ENCODE data around the gene TRERF1.

TRERF1 gene

GRCh38 chr6:42424906-42425474, 26.7 kb downstream of the TRERF1 start:
- no peak for DNase-seq

- DNase-seq: no peak
Observed at GRCh38 chr6:42423244-42423643, 28.5 kb downstream of the TRERF1 start.

DNA sequence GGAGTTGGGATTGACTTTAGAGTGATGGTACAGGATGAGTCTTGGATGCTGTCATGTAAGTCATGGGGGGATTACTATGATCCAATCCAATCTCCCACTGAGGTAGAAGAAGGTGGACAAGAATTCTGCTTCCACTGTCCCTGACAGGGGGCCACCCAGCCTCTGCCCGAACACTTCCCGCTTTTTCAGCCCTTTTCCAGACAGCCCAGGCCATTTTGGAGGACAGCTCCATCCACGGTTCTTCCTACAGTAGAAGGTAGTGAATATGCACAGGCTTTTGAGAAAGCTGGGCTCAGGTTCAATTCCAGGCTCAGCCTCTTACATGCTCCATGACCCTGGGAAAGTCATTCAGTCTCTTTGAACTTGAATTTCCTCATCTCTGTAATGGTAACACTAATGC, 31.0 kb downstream of the TRERF1 start:
- peak; percentile 13 for DNase-seq

DNA sequence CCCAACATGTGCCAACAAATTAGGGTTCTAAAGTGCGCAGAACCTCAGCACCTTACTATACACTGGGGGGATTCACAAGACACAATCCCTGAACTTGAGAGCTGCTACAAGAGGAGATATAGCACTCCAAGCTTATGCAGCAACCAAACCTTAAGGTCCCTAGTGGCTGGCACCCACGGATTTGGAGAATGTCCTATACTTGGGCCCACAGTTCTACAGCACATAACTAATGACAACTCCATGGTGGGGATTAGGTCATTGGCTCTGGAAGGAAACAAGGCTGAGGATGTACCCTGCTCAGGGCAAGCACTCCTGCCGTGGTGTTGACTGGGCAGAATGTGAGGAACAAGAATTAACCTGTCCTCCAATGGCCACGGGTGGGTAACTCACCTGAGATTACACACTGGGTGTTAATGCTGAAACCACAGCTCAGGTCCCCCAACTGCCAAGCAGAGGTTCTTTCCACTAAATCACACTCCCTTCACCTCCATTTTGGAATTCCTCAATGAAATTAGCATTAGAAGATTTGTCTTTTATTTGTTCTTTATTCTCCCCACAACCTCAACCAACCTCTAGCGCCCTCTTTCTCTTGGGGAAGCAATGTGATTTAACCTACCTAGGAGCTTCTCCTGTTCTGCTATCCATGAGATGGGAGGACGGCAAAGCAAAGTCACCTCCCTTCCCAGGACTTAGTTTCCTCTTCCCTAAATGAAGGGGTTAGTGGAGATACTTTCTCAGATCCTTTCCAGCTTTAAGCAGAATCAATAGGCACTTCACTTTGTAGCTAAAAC, 32.0 kb downstream of the TRERF1 start:
- peak; percentile 6 for DNase-seq

- DNase-seq: no peak
Observed at GRCh38 chr6:42418724-42419123, 33.0 kb downstream of the TRERF1 start.

- DNase-seq: no peak
Observed at GRCh38 chr6:42417641-42418112, 34.0 kb downstream of the TRERF1 start.

DNA sequence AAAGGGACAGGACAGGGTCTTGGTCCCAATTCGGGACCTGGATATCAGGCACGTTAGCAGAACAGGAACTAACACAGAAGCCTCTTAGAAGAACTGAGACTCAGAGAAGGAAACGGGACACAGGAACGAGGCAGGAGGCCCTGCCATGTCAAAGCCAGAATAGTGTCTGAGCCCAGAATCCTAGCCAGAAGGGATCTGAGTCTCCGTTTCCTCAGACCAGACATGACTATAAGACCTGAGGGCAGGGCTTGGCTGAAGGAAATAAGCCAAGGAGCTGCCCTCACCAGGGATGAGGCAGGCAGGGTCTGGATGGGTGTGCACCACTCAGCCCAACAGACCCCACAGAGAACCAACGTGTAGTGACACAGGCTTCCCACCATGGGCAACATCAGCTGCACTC, 40.3 kb downstream of the TRERF1 start:
- DNase-seq: no peak

GRCh38 chr6:42410861-42411260, 40.9 kb downstream of the TRERF1 start:
- DNase-seq: no peak

DNA sequence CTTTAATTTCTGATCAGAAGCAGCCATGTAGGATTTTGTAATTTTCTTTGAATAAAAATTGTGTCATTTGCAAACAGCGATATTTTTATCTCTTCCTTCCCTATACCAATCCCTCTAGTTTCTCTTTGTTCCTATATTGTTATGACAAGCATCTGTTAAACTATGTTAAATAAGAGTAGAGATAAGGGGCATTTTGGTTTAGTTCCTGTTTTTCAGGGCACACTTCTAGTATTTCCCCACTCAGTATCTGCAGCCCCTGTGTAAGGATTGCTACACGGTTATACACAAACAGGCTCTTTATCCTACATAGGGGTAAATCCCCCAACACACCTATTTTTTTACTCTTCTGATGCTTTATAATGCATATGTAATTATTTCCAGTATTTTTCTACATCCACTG, 42.1 kb downstream of the TRERF1 start:
- DNase-seq: no peak

DNA sequence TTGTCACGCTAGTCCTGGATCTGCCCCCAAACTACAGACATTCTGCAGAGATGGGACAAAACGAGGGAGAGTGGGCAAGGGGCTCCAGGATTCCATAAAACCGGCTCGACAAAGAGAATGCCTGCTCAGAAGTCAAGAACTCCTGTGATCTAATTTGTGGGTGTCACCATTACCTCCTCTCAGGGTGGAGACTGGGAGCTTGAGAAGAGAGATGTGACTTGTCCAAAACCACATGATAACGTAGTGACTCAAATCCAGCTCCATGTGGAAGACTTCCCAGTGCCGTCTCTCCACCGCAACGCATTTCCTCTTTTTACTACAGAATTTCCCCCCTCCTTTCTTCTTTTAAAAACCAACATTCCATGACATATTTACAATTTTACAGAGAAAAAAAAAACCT, 44.3 kb downstream of the TRERF1 start:
- no peak for DNase-seq

DNA sequence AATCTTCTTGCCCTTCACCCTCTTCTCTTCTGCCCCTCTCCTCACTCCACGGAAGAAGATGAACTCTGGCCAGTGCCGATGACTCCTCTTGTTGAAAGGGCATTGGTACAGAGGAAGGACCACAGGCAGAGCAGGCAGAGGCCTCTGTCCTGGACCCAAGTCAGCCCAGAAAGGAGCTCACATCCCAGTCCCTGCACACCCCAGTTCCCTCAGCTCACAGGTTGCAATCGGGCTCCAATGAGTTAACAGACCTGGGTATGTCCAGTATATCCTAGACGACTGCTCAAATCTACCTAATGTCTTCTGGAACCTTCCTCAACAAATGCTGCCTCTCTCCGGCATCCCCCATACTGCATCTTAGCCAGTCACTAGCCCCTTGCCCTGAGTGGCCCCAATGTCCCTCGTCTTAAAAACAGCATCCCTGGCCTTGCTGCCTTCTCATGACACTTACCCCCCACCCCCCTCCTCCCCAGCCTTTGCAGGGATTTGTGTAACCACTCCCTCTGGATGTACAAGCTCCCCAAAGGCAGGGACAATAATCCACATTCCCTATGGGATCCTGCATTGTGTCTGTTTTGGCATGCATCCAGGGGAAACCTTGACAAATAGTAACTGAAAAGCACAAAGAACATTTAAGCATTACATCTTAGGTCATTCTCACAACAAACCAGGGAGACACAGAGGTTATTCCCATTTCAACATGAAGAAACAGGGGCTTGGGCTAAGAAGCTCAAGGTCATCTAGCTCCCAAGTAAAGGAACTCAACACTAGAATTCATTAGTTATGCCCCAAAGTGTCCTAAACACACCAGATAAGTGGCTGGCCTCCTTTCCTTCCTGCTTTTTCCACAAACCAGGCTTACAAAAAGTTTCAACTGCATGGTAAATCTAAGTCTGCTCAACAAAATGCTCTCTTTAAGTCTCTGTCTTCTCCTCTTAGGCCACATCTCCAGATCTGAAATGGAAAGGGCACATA, 45.1 kb downstream of the TRERF1 start:
- DNase-seq: no peak

- no peak for DNase-seq
Observed at GRCh38 chr6:42405021-42405420, 46.7 kb downstream of the TRERF1 start.

- DNase-seq: no peak
Observed at GRCh38 chr6:42404484-42404883, 47.2 kb downstream of the TRERF1 start.

DNA sequence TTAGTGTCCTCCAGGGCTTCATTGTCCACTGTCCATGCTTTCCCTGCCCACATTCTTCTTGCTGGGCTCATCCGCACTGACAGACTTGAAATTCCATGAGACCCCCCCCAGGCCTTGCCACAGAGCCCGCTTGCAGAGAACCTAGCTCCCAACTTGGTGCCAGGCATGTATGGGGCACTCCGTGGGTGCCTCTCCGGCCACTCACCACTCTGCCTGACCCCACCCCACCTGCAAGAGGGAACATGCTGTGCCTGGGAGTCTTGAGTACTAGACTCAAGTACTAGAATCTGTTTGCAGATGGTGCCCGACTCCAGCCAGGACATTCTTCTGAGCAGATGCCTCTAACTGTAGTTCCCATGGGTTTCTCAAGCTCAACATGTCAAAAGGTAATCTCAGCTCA, 47.9 kb downstream of the TRERF1 start:
- no peak for DNase-seq

GRCh38 chr6:42403421-42403820, 48.3 kb downstream of the TRERF1 start:
- no peak for DNase-seq

- DNase-seq: no peak
Observed at GRCh38 chr6:42402184-42402583, 49.5 kb downstream of the TRERF1 start.

DNA sequence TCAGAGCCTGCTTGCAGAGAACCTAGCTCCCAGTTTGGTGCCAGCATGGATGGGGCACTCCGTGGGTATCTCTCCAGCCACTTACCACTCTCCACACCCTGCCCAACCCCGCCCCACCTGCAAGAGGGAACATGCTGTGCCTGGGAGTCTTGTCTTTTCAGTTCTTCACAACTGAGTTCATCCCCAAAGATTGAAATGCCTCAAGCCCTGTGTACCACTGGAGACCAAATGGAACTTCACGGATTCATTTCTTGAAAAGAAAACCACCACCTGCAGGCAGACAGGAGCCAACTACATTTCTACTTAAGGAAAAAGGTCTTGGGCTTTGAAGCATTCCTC, 50.1 kb downstream of the TRERF1 start:
- DNase-seq: no peak

DNA sequence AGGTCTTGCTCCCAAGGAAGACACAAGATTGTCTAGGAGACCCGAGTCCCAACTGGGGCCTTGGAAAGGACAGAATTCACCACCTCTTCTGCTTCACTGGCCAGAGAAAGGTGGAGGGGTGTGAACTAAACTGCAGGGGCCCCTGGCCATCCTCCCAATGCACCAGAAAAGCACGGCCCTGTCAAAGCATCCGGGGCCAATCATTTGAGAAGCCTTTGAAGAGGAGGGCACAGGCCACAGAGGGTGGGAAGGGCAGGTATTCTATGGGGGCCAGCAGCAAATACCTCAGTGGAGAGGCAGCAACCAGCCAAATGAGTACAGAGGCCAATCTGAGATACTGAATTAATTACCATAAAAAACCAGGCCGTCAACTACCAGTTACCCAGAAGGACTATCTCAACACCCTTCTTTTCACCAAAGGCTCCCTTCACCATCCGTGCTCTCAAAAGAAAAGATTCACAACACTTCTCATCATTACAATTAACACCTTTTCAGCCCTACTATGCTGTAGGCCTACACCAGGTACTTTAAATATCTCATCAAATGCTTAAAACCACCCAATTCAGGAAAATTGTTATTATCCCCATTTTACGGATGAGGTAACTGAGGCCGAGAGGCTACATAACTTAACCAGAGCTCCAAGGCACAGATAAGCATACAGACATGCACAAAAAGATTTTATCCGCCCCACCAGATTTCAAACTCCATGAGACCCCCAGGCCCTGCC, 50.7 kb downstream of the TRERF1 start:
- no peak for DNase-seq

- no peak for DNase-seq
Observed at GRCh38 chr6:42400061-42400760, 51.5 kb downstream of the TRERF1 start.

DNA sequence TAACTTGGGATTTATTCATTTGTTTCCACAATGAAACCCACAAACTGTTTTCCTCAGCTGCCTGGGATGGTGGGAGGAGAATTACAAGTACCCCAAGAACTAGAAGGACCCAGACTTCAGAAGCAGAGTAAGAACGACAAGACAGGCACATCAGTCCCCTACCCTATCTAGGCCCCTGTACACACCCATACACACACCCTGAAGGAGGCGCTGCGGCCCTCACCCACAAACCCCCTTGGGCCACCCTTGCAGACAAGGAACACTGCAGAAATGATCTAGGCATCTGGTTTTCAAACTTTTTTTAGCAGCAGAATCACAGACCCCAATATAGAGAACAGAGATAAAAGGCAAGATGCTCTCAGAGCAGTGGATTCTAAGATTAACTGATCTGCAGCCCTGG, 55.0 kb downstream of the TRERF1 start:
- peak; percentile 18 for DNase-seq

DNA sequence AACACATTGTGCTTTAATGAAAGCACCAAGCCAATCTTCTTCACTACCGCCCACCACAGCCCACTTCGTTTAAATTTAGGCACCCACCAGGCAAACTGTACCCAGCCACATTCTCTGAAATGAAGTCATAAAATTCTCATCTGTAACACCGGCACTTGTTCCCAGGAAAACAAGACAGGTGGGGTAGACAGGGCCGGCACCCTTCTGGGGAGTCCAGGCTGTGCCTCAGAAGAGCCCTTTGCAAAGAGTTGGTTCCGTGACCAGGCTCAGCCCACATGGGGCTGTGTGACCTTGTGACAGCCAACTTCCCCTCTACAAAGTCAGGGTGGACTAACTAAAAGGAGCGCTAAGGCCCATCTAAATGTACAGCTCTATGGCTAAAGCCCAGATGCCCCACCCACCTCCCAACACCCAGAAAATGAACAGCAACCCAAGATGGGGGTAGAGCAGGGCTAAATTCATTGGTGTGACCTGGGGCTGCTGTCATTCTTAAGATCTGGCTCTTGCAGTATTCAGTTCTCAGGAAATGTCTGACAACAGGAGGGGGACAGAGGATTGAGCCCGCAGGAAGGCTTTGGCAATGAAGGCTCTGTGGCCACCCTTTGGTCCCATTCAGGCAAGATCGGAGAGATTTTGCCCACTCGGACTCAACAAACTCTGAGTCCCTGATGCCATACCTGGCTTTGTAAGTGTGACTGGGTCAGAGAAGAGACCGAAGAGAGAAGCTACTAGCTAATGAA, 56.7 kb downstream of the TRERF1 start:
- DNase-seq: peak; percentile 30

Data from right forelimb (tissue), 1 donor.